ENCODE measurements around the gene CARS1. TPM values are rescaled to one million over a fixed set of nuclear protein-coding genes. Genes with fewer than 3 reads are reported as not detected.

CARS1 gene
- total RNA-seq, 1 donor from 2014 or later = 151 TPM

DNA sequence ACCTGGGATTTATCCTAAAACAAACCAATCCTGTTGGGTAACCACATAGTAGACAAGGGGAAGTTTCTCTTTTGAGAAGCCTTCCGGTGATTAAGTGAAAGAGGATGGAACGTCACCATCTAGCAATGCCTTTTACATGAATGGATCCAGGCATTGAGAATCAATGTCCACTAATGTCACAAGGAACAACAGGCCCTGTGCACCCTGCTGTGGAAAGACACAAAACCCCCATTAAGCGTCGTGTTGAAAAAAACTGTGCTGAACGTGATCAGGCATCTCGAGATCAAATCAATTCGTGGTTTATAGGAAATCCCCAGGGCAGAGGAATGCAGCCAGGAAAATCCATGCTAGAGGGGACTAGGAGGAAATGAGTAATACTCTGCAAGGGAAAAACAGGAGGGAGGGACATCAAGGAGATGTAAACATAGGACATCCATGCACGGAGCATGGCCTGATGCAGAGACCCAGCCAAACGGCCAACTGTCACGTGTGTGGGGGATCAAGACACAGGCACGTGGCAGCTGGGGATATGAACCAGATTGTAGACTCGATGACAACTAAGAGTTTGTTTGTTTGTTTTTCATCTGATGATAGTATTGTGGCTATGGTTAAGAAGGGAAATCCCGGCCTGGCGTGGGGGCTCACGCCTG is 38.6 kb upstream of the CARS1 start:
- H3K27ac Mint-ChIP-seq (ENCODE audit: unreplicated experiment) = peak overlapping the region; percentile 0
- H3K4me3 Mint-ChIP-seq (ENCODE audit: unreplicated experiment) = no peak overlapping the region
- peaks cover 4% of the 10 kb centered on the region for H3K36me3 Mint-ChIP-seq (ENCODE audit: unreplicated experiment)
- no peak for DNase-seq
- H3K4me1 Mint-ChIP-seq (ENCODE audit: low read depth, unreplicated experiment) = peaks cover 15% of the 10 kb centered on the region
- TF ChIP-seq, protein P1, sequence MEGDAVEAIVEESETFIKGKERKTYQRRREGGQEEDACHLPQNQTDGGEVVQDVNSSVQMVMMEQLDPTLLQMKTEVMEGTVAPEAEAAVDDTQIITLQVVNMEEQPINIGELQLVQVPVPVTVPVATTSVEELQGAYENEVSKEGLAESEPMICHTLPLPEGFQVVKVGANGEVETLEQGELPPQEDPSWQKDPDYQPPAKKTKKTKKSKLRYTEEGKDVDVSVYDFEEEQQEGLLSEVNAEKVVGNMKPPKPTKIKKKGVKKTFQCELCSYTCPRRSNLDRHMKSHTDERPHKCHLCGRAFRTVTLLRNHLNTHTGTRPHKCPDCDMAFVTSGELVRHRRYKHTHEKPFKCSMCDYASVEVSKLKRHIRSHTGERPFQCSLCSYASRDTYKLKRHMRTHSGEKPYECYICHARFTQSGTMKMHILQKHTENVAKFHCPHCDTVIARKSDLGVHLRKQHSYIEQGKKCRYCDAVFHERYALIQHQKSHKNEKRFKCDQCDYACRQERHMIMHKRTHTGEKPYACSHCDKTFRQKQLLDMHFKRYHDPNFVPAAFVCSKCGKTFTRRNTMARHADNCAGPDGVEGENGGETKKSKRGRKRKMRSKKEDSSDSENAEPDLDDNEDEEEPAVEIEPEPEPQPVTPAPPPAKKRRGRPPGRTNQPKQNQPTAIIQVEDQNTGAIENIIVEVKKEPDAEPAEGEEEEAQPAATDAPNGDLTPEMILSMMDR (IDR thresholded peaks at IDR 0.05; ENCODE audit: partially characterized antibody, unreplicated experiment) = no peak
- H3K27me3 Mint-ChIP-seq (ENCODE audit: unreplicated experiment) = peaks cover 4% of the 10 kb centered on the region
- peaks cover 8% of the 10 kb centered on the region for H3K9me3 Mint-ChIP-seq (ENCODE audit: unreplicated experiment)

DNA sequence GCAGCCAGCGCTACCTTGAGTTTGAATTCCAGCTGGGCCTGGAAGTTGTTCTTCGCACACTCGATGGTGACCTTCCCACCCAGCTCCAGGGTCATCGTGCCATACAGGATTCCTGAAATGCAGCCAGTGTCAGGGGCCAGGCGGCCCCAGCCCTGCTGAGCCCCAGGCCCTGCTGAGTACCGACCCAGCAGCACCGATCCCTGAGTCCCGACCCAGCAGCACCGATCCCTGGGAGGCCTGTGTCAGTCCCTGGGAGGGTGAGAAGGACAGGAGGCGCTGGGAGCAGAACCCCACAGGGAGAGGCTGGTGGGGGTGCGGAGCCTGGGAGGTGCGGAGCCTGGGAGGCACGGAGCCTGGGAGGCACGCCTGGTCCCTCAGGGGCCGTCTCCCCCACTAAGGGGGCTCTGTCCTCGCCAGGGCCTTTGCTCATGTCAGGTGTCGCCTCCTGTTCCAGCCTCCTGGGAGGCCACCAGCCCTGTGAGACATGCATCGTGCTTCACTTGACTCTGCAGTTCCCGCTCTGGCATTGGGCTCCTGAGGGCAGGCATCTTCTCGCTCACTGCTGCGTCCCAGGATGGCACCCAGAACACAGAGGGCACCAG is 37.1 kb upstream of the CARS1 start:
- Mint-ChIP-seq H3K36me3 (ENCODE audit: unreplicated experiment) (peaks cover 4% of the 10 kb centered on the region), H3K9me3 (ENCODE audit: unreplicated experiment) (peaks cover 8% of the 10 kb centered on the region), H3K4me1 (ENCODE audit: low read depth, unreplicated experiment) (peaks cover 15% of the 10 kb centered on the region), H3K4me3 (ENCODE audit: unreplicated experiment) (no peak overlapping the region), H3K27ac (ENCODE audit: unreplicated experiment) (no peak overlapping the region), H3K27me3 (ENCODE audit: unreplicated experiment) (peaks cover 4% of the 10 kb centered on the region)
- DNase-seq = no peak
- TF ChIP-seq, protein P1 (IDR thresholded peaks at IDR 0.05; ENCODE audit: partially characterized antibody, unreplicated experiment) = no peak

DNA sequence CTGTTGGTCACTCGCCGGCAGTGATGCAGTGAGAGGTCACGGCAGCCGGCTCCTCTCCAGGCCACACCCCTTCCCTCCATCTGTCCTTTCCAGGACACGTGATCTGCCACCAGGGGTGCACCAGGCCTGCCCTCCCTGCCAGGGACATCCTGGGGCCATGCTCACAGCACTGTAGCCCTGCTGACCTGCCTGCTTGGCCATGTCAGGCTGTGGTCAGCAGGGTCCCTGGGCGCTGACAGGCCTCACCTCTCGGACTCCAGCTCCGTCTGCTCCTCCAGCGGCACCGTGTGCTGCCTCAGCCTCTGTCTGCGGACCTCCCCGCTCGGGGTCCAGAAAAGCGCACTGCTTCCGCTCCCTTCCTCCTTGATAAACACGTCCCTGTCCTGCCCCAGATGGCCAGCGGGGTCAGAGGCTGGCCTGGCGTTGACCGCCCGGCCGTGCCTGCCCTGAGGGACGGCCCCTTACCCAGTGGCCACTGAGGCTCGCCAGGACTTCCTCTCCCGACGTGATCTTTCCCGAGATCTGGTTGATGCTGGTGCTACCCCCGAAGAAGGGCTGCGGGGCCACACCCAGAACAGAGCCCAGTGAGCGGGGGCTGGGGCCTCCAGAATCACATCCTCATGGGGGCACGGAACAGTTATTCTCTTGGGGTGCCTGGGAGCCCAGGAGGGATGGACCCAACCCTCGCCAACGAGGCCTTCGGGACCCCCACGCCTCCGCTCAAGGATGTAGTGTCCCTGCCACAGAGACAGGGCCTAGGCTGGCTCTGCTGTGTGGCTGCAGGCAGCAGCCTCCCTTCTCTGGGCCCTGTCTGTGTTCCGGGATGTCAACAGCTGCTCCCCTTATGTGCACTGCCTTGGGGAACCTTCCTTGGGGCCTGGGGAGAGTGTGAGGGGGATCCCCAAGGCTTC is 36.3 kb upstream of the CARS1 start:
- H3K27me3 Mint-ChIP-seq (ENCODE audit: unreplicated experiment) = peaks cover 4% of the 10 kb centered on the region

DNA sequence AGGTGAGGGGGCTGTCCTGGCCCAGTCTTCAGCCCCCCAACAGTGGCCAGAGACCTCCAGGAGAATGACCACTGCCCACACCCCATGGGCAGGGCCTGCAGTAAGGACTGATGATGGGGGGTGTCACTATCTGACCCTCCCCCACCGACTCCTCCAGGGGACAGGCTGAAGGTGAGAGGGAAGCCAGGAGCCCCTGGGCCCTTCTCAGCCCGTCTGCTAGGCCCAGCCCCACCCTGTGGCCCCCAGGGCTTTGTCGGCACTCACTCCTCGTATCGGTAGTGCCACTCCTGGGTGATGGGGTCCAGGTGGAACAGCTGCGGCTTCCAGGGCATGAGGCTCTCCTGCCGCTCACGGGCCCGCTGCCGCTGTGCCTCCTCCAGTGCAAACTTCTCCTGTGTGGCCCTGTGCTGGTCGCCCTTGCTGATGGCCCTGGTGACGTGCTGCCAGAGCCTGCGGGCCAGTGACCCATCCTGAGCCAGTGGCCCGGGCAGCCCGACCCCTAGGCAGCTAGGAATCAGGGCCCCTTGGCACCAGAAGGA is 35.4 kb upstream of the CARS1 start:
- peaks cover 4% of the 10 kb centered on the region for H3K36me3 Mint-ChIP-seq (ENCODE audit: unreplicated experiment)
- H3K4me3 Mint-ChIP-seq (ENCODE audit: unreplicated experiment) = no peak overlapping the region
- H3K27me3 Mint-ChIP-seq (ENCODE audit: unreplicated experiment) = peaks cover 4% of the 10 kb centered on the region
- DNase-seq = no peak
- peaks cover 6% of the 10 kb centered on the region for H3K9me3 Mint-ChIP-seq (ENCODE audit: unreplicated experiment)
- no peak overlapping the region for H3K27ac Mint-ChIP-seq (ENCODE audit: unreplicated experiment)
- TF ChIP-seq, protein P1 (IDR thresholded peaks at IDR 0.05; ENCODE audit: partially characterized antibody, unreplicated experiment) = no peak
- H3K4me1 Mint-ChIP-seq (ENCODE audit: low read depth, unreplicated experiment) = peaks cover 15% of the 10 kb centered on the region

More for the DNA sequence above, 36.3 kb upstream of the CARS1 start:
- Mint-ChIP-seq H3K36me3 (ENCODE audit: unreplicated experiment) (peaks cover 4% of the 10 kb centered on the region), H3K27ac (ENCODE audit: unreplicated experiment) (peak overlapping the region; percentile 89), H3K4me3 (ENCODE audit: unreplicated experiment) (no peak overlapping the region), H3K4me1 (ENCODE audit: low read depth, unreplicated experiment) (peaks cover 15% of the 10 kb centered on the region), H3K9me3 (ENCODE audit: unreplicated experiment) (peaks cover 6% of the 10 kb centered on the region)
- TF ChIP-seq, protein P1 (IDR thresholded peaks at IDR 0.05; ENCODE audit: partially characterized antibody, unreplicated experiment) = no peak
- peak; percentile 74 for DNase-seq

All from glutamatergic neuron (in vitro differentiated cells).